GM08714 (cell line): ENCODE results near the gene NECTIN1.
"Not testable (repeated sequence)": the region's sequence is repeated elsewhere in the genome, so short reads cannot be mapped to it uniquely, and the experiment has no call there.

Source experiments
- H3K4me3 ChIP-seq: fragments of 200-500 bp; sonication (Bioruptor generic); 2 replicates; pipeline ENCODE4 v1.5.1; 2014; ENCODE audit warnings: mild to moderate bottlenecking, low read length, inconsistent platforms
- ZNF274 ChIP-seq: IDR thresholded peaks from 2 replicates; pipeline ENCODE4 v1.6.1; 2012; ENCODE audit warnings: mild to moderate bottlenecking, low read depth, low read length

Gene NECTIN1

DNA sequence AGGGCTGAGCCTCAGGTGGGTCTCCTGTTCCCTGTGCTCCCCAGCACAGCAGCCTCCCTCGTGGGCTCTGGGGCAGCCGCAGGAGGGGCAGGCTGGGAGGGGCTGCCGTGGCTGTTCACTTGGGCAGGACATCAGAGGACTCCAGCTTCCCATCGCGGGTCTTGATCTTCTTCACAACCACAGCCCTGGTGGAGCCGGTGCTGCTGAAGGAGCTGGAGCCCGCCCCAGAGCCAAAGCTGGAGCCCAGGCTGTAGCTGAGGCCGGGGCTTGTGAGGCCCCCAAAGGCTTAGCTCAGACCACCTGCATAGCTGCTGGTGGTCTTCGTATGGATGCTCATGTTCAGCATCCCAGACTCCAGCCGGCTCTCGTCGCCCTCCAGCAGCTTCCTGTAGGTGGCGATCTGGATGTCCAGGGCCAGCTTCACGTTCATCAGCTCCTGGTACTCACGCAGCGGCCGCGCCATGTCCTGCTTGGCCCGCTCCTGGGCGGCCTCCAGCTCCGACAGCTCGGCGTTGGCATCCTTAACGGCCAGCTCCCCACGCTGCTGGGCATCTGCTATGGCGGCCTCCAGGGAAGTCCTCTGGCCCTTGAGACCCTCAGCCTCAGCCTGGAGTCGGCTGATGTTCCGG lies 126.1 kb downstream of the NECTIN1 start:
- no peak for TF ChIP-seq ZNF274
- no peak overlapping the region for H3K4me3 ChIP-seq

DNA sequence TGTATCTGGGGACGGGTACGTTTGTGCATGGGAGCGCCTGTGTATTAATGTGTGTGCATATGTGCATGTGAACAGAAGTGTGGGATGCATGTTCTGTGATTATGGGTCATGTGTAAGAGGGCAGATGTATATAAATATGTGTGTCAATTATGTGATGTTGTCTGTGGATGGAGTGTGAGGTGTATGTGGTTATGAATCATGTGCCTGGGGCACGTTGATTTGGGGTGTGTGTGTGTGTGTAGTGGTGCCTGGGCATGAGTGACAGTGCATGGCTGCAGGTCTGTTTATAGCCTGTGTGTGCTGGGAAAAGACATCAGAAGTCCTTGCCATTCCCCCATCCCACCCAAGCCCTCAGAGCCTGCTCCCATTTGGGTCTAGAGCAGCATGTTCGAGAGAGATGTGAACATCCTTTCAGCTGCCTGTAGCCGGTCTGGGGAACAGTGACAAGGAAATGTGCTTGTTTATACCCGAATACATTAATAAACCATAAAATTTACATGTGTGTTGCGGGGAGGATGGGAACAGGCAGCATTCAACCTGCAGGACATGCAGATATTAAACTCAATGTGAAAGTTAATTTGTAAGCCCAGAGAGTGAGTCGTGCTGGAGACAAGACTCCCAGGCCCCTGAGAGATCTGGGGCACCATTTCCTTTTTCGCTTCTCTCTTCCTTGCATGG lies 129.0 kb downstream of the NECTIN1 start:
- TF ChIP-seq ZNF274: no peak
- no peak overlapping the region for H3K4me3 ChIP-seq

DNA sequence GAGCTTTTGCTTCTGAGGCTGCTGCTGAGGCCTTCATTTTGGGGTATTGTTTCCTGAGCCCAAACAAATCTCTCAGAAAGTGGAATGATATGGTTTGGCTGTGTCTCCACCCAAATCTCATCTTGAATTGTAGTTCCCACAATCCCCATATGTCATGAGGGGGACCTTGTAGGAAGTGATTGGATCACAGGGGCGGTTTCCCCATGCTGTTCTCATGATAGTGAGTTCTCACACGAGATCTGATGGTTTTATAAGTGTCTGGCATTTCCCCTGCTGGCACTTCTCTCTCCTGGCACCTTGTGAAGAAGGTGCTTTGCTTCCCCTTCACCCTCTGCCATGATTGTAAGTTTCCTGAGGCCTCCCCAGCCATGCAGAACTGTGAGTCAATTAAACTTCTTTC lies 133.1 kb downstream of the NECTIN1 start:
- H3K4me3 ChIP-seq: not testable (repeated sequence)

DNA sequence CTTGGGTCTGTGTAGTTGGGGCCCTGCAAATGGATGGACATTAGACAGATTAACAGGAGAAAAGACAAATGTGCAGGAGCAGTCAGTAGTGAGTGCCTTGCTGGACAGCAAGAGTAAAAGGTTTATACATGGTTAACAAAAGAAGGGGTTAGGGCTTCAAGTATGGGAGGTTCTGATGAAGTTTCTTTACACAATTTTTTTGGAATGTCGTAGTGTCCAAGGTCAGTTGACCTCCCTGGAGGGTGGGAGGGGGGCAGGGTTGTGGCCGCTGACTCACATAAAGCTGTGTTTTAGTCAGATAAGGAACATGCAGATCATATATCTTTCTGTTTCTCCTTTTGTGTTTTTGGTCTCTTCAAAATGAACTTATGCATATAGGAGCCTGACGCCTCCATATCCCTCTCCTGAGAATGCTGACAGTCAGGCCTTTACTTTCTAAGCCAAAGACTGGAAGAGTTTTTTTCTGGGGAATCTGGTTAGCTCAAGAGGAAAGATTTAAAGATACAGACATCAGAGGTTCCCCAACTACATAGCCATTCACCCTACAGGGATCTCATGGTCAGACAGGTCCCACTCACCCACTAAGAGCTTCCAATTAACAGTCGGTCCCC lies 134.3 kb downstream of the NECTIN1 start:
- no peak for TF ChIP-seq ZNF274
- H3K4me3 ChIP-seq: no peak overlapping the region

DNA sequence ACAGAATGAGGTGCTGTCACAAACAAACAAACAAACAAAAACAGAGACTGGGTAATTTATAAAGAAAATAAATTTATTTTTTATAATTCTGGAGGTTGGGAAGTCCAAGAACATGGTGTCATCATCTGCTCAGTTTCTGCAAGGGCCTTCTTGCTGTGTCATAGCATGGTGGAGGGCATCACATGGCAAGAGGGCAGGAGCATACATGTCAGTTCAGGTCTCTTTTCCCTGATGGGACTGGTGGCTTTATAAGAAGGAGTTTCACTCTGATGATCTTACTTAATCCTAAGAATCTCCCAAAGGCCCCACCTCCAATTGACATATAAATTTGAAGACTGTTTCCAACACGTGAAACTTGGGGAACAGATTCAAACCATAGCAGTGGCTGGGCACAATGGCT lies 135.7 kb downstream of the NECTIN1 start:
- H3K4me3 ChIP-seq: no peak overlapping the region
- TF ChIP-seq ZNF274: no peak

DNA sequence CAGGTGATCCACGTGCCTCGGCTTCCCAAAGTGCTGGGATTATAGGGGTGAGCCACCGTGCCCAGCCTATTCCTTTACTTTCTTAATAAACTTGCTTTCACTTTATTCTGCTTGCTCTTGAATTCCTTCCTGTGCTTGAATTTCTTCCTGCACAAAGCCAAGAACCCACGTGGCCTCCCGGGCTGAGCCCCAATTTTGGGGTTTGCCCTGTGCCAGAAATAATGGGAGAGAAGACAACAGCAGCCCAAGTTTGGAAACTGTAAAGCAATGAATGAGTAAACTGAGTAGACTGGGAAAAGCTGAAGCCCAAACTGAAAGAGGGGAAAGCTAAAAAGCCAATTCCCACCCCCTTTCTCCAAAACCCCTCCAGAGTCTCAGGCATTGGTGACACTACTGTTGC lies 136.4 kb downstream of the NECTIN1 start:
- TF ChIP-seq ZNF274: no peak
- H3K4me3 ChIP-seq: no peak overlapping the region

DNA sequence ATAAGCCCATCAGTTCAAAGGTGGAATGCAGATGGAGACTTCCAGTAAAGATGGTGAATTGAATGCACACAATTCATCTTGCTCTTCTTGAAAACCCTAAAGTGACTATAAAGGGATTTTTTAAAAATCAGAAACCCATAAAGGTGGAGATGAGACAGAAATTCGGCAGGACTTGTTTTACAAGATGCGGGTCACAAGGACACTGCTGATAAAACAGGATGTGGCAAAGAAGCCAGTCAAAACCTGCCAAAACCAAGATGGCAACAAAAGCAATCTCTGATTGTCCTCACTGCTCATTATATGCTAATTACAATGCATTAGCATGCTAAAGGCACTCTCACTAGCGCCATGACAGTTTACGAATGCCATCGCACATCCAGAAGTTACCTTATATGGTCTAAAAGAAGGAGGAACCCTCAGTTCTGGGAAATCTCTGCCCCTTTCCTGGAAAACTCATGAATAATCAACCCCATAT lies 137.1 kb downstream of the NECTIN1 start:
- TF ChIP-seq ZNF274: no peak

DNA sequence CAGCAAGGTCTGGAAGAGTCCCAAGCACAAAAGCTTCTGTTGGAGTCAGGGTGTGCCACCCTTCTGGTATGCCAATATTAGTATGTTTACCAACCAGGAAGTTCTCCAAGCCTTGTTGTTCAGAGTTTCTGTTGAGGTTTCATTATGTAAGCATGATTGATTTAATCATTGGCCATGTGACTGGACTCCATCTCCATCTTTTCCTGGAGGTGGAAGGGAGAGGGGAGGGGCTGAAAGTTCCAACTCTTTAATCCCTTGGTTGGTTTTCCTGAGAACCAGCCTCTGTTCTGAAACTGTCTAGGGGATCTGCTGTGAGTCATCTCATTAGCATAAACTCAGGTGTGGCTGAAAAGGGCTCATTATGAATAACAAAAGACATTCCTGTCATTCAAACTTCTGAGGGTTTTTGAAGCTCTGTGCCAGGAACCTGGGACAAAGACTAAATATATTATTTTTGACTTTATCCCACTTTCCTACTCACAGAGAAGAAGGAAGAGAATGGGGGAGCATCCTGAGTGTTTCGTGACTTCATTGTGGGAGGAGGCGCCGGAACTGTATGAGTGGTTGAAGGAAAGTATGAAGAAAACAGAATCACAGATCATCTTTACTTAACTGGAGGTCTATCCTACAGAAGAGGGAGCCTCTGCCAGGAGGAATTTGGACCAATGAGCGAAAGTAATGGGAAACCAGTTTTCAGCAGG lies 138.2 kb downstream of the NECTIN1 start:
- H3K4me3 ChIP-seq: no peak overlapping the region
- no peak for TF ChIP-seq ZNF274

More for the DNA sequence above, 137.1 kb downstream of the NECTIN1 start:
- H3K4me3 ChIP-seq: no peak overlapping the region

DNA sequence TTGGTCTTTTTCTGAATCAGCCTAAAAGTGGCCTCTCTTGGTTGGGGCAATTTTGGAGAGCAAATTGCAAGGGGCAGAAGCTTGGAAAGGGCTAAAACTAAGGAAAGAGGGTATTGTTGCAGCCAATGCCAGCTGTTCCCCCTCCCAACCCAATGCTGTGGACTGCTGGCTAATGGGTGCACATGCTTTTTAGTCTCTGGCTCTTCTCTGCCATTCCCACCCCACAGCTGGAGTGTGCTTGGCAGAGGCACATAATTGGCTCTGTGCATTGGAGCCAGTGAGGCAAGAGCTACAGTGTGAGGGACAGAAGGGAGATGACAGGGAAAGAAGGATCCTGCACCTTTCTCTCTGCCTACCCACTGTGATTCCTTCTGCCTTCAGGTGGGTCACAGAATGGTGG lies 140.0 kb downstream of the NECTIN1 start:
- H3K4me3 ChIP-seq: no peak overlapping the region
- no peak for TF ChIP-seq ZNF274
